H9 (cell line): ENCODE measurements around the gene C17orf113. TPM values are rescaled to one million over a fixed set of nuclear protein-coding genes. Genes with fewer than 3 reads are reported as not detected.

Experiments
- DNase-seq: peaks from one replicate; pipeline ENCODE4 v3.0.0-alpha.2; 2017
- H2AFZ ChIP-seq: one replicate; pipeline ENCODE4 v1.6.1; 2013; ENCODE audit warnings: mild to moderate bottlenecking, low read length, control low read depth, moderate library complexity
- H2AK5ac ChIP-seq: 2 replicates; pipeline ENCODE4 v1.6.1; 2013; ENCODE audit warnings: low read length, control low read depth, mixed read lengths; ENCODE audit not compliant: insufficient read length
- H2BK120ac ChIP-seq: one replicate; pipeline ENCODE4 v1.6.1; 2013; ENCODE audit warnings: low read depth, mild to moderate bottlenecking, low read length, control low read depth, inconsistent platforms; ENCODE audit not compliant: poor library complexity, severe bottlenecking
- H2BK12ac ChIP-seq: 2 replicates; pipeline ENCODE4 v1.6.1; 2013; ENCODE audit warnings: low read length, control low read depth, mixed read lengths, low read depth; ENCODE audit not compliant: insufficient read length
- H2BK15ac ChIP-seq: 2 replicates; pipeline ENCODE4 v1.6.1; 2013; ENCODE audit warnings: low read depth, low read length, control low read depth
- H2BK20ac ChIP-seq: one replicate; pipeline ENCODE4 v1.6.1; 2013; ENCODE audit warnings: low read depth, mild to moderate bottlenecking, low read length, control low read depth, inconsistent platforms; ENCODE audit not compliant: poor library complexity, severe bottlenecking
- H2BK5ac ChIP-seq: 2 replicates; pipeline ENCODE4 v1.6.1; 2013; ENCODE audit warnings: low read length, control low read depth, mixed read lengths; ENCODE audit not compliant: insufficient read length
- H3K14ac ChIP-seq: 2 replicates; pipeline ENCODE4 v1.6.1; 2013; ENCODE audit warnings: low read length, control low read depth; ENCODE audit not compliant: insufficient read depth
- H3K18ac ChIP-seq: 2 replicates; pipeline ENCODE4 v1.6.1; 2013; ENCODE audit warnings: low read depth, mild to moderate bottlenecking, mixed read lengths, low read length, control low read depth; ENCODE audit not compliant: insufficient read length
- H3K23ac ChIP-seq: 2 replicates; pipeline ENCODE4 v1.6.1; 2013; ENCODE audit warnings: low read length, control low read depth, mixed read lengths, low read depth; ENCODE audit not compliant: insufficient read length
- H3K23me2 ChIP-seq: 2 replicates; pipeline ENCODE4 v1.6.1; 2013; ENCODE audit warnings: low read depth, mild to moderate bottlenecking, mixed read lengths, low read length, control low read depth; ENCODE audit not compliant: insufficient read length, poor library complexity, severe bottlenecking
- H3K27ac ChIP-seq: 2 replicates; pipeline ENCODE4 v1.5.1; 2013; ENCODE audit warnings: low read length, control low read depth, mixed read lengths, low read depth; ENCODE audit not compliant: insufficient read length
- H3K27me3 ChIP-seq: 2 replicates; pipeline ENCODE4 v1.6.1; 2013; ENCODE audit warnings: low read length, control low read depth, inconsistent platforms; ENCODE audit not compliant: insufficient read depth
- H3K4ac ChIP-seq: 2 replicates; pipeline ENCODE4 v1.6.1; 2013; ENCODE audit warnings: low read depth, mild to moderate bottlenecking, control low read depth, inconsistent platforms, low read length, moderate library complexity
- H3K4me1 ChIP-seq: 2 replicates; pipeline ENCODE4 v1.6.1; 2013; ENCODE audit warnings: low read length, control low read depth, inconsistent platforms; ENCODE audit not compliant: insufficient read depth
- H3K4me2 ChIP-seq: 2 replicates; pipeline ENCODE4 v1.6.1; 2013; ENCODE audit warnings: low read length, control low read depth, mixed read lengths; ENCODE audit not compliant: insufficient read length, insufficient read depth
- H3K56ac ChIP-seq: 2 replicates; pipeline ENCODE4 v1.6.1; 2013; ENCODE audit warnings: low read depth, mild to moderate bottlenecking, mixed read lengths, low read length, control low read depth; ENCODE audit not compliant: insufficient read length
- H3K79me1 ChIP-seq: 2 replicates; pipeline ENCODE4 v1.6.1; 2013; ENCODE audit warnings: low read depth, mild to moderate bottlenecking, moderate library complexity, low read length, control low read depth, inconsistent platforms; ENCODE audit not compliant: insufficient read depth, poor library complexity, severe bottlenecking
- H3K79me2 ChIP-seq: 2 replicates; pipeline ENCODE4 v1.6.1; 2013; ENCODE audit warnings: low read length, control low read depth, inconsistent platforms; ENCODE audit not compliant: insufficient read depth
- H3K9ac ChIP-seq: 2 replicates; pipeline ENCODE4 v1.6.1; 2013; ENCODE audit warnings: low read length, control low read depth, mixed read lengths; ENCODE audit not compliant: insufficient read length; ENCODE audit errors: extremely low read depth
- H3K9me3 ChIP-seq: one replicate; pipeline ENCODE4 v1.6.1; 2013; ENCODE audit warnings: low read depth, low read length, inconsistent platforms; ENCODE audit not compliant: control insufficient read depth
- H3T11ph ChIP-seq: one replicate; pipeline ENCODE4 v1.6.1; 2013; ENCODE audit warnings: mild to moderate bottlenecking, low read length, control low read depth, inconsistent platforms
- H4K20me1 ChIP-seq: one replicate; pipeline ENCODE4 v1.6.1; 2013; ENCODE audit not compliant: control insufficient read depth, insufficient read length, insufficient read depth
- H4K5ac ChIP-seq: 2 replicates; pipeline ENCODE4 v1.6.1; 2013; ENCODE audit warnings: low read depth, mild to moderate bottlenecking, mixed read lengths, low read length, control low read depth; ENCODE audit not compliant: insufficient read length
- H4K8ac ChIP-seq: replicated peaks from 2 replicates; pipeline ENCODE4 v1.6.1; 2013; ENCODE audit warnings: low read length, control low read depth, mixed read lengths, low read depth; ENCODE audit not compliant: insufficient read length
- H4K91ac ChIP-seq: 2 replicates; pipeline ENCODE4 v1.6.1; 2013; ENCODE audit warnings: low read depth, mild to moderate bottlenecking, moderate library complexity, mixed read lengths, low read length, control low read depth; ENCODE audit not compliant: insufficient read length
- H3K27ac Mint-ChIP-seq, 3 experiments: 2 replicates in 2 of 3; 3 replicates in 1 of 3; pipeline ENCODE4 v1.8.0; 2020 to 2021; ENCODE audit warnings: mixed read lengths in 3 of 3, mild to moderate bottlenecking in 1 of 3, moderate library complexity in 1 of 3
- H3K27me3 Mint-ChIP-seq: 2 replicates; pipeline ENCODE4 v1.8.0; 2021; ENCODE audit warnings: low read depth, mild to moderate bottlenecking, moderate library complexity, mixed read lengths
- H3K36me3 Mint-ChIP-seq, 3 experiments: 2 replicates in 2 of 3; 3 replicates in 1 of 3; pipeline ENCODE4 v1.8.0; 2020 to 2021; ENCODE audit warnings: low read depth in 3 of 3, mixed read lengths in 3 of 3; ENCODE audit not compliant: insufficient read depth in 1 of 3
- H3K4me1 Mint-ChIP-seq, 2 experiments: 2 replicates each; pipeline ENCODE4 v1.8.0; 2020; ENCODE audit warnings: mixed read lengths in 2 of 2
- H3K4me3 Mint-ChIP-seq, 2 experiments: 2 replicates in 1 of 2; 3 replicates in 1 of 2; pipeline ENCODE4 v1.8.0; 2020 to 2021; ENCODE audit warnings: mild to moderate bottlenecking in 2 of 2, mixed read lengths in 2 of 2, moderate library complexity in 1 of 2
- H3K9me3 Mint-ChIP-seq, 2 experiments: 2 replicates in 1 of 2; 3 replicates in 1 of 2; pipeline ENCODE4 v1.8.0; 2020; ENCODE audit warnings: mild to moderate bottlenecking in 2 of 2, mixed read lengths in 2 of 2, moderate library complexity in 1 of 2
- CTCF ChIP-seq: fragments of 200-600 bp; sonication (generic); conservative IDR thresholded peaks from 3 replicates; pipeline ENCODE4 v1.8.0; 2021; ENCODE audit warnings: antibody characterized with exemption, mild to moderate bottlenecking
- WGBS: extraction: QIAGEN DNeasy Blood & Tissue Kit; methylation state at CpG from one replicate; pipeline ENCODE4 v1.1.7; 2013; ENCODE audit warnings: missing lambda C conversion rate, low lambda C conversion rate, mixed read lengths; ENCODE audit not compliant: insufficient read length; ENCODE audit errors: extremely low coverage; 5-methylcytosine and 5-hydroxymethylcytosine counted together
- total RNA-seq: library from RNA; stranded (reverse); gene quantifications from 2 replicates; pipeline ENCODE4 v1.2.1, GENCODE V29; 2021

C17orf113 gene
- total RNA-seq, 1 experiment from 2014 or later = 1.0 TPM

DNA sequence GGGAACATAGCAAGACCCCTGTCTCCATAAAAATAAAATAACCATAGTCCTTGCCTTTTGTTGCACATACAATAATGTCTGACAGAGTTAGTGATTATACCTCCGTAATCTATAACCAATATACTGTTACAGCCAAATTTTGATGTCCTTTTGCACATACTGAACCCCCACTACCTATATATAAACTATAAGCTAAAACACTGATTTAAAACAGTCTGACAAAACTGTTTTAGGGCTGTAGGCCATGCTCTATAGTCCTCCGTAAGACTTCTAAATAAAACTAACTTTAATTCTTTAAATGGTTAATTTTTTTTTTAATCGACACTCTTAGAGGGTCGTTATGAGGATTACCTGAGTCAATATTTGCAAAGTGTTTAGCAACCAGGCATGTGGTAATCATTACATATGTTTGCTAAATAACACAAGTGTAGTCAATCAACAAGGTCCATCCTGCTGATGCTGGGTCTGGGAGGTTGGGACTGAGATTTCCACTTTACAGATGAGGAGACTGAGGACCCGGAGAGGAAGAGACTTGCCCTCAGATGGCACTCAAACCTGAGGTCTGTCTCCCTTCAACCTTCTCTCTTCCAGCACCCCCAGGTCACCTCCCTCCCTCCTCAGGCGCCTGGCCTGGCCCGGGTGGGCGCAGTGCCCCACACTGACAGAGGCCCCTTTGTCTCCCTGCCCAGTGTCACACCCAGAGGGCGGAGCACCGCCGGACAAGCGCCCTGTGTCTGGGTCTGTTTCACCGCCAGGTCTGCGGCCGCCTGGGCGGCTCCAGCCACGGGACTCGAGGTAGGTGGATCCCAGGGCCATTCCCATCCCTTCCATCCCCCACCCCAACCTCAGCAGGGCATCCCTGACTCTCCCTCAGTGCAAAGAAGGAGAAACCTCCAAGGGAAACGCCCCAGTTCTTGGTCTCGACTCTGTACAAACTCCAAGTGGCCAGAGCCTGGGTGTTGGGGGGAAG lies 37.6 kb upstream of the C17orf113 start:
- Histone ChIP-seq H3K4ac (no peak overlapping the region), H4K5ac (no peak overlapping the region), H3T11ph (no peak overlapping the region), H2BK15ac (no peak overlapping the region), H3K27me3 (no peaks in the 10 kb centered on the region), H3K18ac (no peak overlapping the region), H3K9me3 (no peaks in the 10 kb centered on the region), H3K23ac (no peak overlapping the region), H3K56ac (no peak overlapping the region), H3K27ac (no peak overlapping the region), H4K8ac (no peak overlapping the region), H2AK5ac (no peak overlapping the region), H4K20me1 (no peaks in the 10 kb centered on the region), H2BK5ac (no peak overlapping the region), H2BK20ac (no peak overlapping the region), H3K23me2 (no peaks in the 10 kb centered on the region), H3K4me1 (no peaks in the 10 kb centered on the region), H3K79me2 (no peaks in the 10 kb centered on the region), H2BK12ac (no peak overlapping the region), H3K14ac (no peak overlapping the region; the same call in 1 of the 2 replicates), H3K9ac (no peak overlapping the region), H3K4me2 (no peak overlapping the region), H3K79me1 (no peaks in the 10 kb centered on the region), H2BK120ac (no peak overlapping the region), H2AFZ (no peak overlapping the region), H4K91ac (no peak overlapping the region)
- no peak for TF ChIP-seq CTCF
- peaks cover 6% of the 10 kb centered on the region for H3K27me3 Mint-ChIP-seq
- H3K4me3 Mint-ChIP-seq = no peak overlapping the region; a peak in 1 of 5 replicates
- no peaks in the 10 kb centered on the region for H3K9me3 Mint-ChIP-seq
- no peaks in the 10 kb centered on the region for H3K36me3 Mint-ChIP-seq
- H3K27ac Mint-ChIP-seq = peak overlapping the region in 1 of 3 experiments; percentile 48; a peak in 1 of 7 replicates
- WGBS = no CpG with 5 or more reads among the region's 20 CpGs
- no peak for DNase-seq
- peaks cover 5 to 23% of the 10 kb centered on the region in 2 experiments for H3K4me1 Mint-ChIP-seq
